PC-9 (cell line): ENCODE measurements around the gene P2RX7.

Experiments used
- EZH2 ChIP-seq: fragments of 200-600 bp; sonication (generic); IDR thresholded peaks from 2 replicates; pipeline ENCODE4 v1.8.0; 2017; ENCODE audit warnings: antibody characterized with exemption, low read depth
- TF ChIP-seq, protein P1 (sequence below): fragments of 200-600 bp; sonication (generic); conservative IDR thresholded peaks from 2 replicates; pipeline ENCODE4 v1.6.1; 2017; ENCODE audit warnings: mixed run types, antibody characterized with exemption, mild to moderate bottlenecking, moderate library complexity

GRCh38 chr12:121176826-121177529 is 44.3 kb downstream of the P2RX7 start:
- TF ChIP-seq, protein P1, sequence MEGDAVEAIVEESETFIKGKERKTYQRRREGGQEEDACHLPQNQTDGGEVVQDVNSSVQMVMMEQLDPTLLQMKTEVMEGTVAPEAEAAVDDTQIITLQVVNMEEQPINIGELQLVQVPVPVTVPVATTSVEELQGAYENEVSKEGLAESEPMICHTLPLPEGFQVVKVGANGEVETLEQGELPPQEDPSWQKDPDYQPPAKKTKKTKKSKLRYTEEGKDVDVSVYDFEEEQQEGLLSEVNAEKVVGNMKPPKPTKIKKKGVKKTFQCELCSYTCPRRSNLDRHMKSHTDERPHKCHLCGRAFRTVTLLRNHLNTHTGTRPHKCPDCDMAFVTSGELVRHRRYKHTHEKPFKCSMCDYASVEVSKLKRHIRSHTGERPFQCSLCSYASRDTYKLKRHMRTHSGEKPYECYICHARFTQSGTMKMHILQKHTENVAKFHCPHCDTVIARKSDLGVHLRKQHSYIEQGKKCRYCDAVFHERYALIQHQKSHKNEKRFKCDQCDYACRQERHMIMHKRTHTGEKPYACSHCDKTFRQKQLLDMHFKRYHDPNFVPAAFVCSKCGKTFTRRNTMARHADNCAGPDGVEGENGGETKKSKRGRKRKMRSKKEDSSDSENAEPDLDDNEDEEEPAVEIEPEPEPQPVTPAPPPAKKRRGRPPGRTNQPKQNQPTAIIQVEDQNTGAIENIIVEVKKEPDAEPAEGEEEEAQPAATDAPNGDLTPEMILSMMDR, result no peak
- no peak for TF ChIP-seq EZH2
